Neuronal stem cell (in vitro differentiated cells): Measurements from ENCODE around the gene FAM3B.

ENCODE experiments used
- DNase-seq: peaks from one replicate; pipeline ENCODE4 v3.0.0-alpha.2; 2013; ENCODE audit warnings: low spot score
- H2AFZ ChIP-seq: one replicate; pipeline ENCODE4 v1.6.1; 2013; ENCODE audit warnings: mild to moderate bottlenecking, low read length, inconsistent platforms
- H2AK5ac ChIP-seq: 2 replicates; pipeline ENCODE4 v1.6.1; 2013; ENCODE audit warnings: low read depth, mild to moderate bottlenecking, inconsistent platforms, low read length, moderate library complexity, mixed read lengths
- H2BK120ac ChIP-seq: 2 replicates; pipeline ENCODE4 v1.6.1; 2013; ENCODE audit warnings: low read depth, mild to moderate bottlenecking, inconsistent platforms, low read length, moderate library complexity, mixed read lengths
- H2BK12ac ChIP-seq: one replicate; pipeline ENCODE4 v1.6.1; 2013; ENCODE audit warnings: low read length, inconsistent platforms
- H2BK15ac ChIP-seq: 2 replicates; pipeline ENCODE4 v1.6.1; 2013; ENCODE audit warnings: mild to moderate bottlenecking, low read length, inconsistent platforms, mixed read lengths
- H2BK5ac ChIP-seq: one replicate; pipeline ENCODE4 v1.6.1; 2013; ENCODE audit warnings: inconsistent platforms, mild to moderate bottlenecking, low read length, moderate library complexity
- H3K14ac ChIP-seq: one replicate; pipeline ENCODE4 v1.6.1; 2013; ENCODE audit warnings: low read length, inconsistent platforms
- H3K18ac ChIP-seq: 2 replicates; pipeline ENCODE4 v1.6.1; 2013; ENCODE audit warnings: low read length, inconsistent platforms
- H3K23ac ChIP-seq: 2 replicates; pipeline ENCODE4 v1.6.1; 2013; ENCODE audit warnings: low read depth, mild to moderate bottlenecking, mixed read lengths, low read length, inconsistent platforms; ENCODE audit not compliant: poor library complexity
- H3K27ac ChIP-seq: replicated peaks from 3 replicates; pipeline ENCODE4 v1.5.1; 2013; ENCODE audit warnings: low read length, inconsistent platforms
- H3K27me3 ChIP-seq, 3 experiments: 2 replicates each; pipeline ENCODE4 v1.6.1; 2013; ENCODE audit warnings: low read length in 3 of 3, mild to moderate bottlenecking in 2 of 3, inconsistent platforms in 1 of 3, low read depth in 1 of 3, mixed read lengths in 1 of 3, moderate library complexity in 1 of 3; ENCODE audit not compliant: control insufficient read depth in 3 of 3, insufficient read depth in 3 of 3
- H3K36me3 ChIP-seq, 2 donors: replicated peaks in 1 of 2; 2 replicates each; pipeline ENCODE4 v1.6.1; 2013; ENCODE audit warnings: low read length in 2 of 2; ENCODE audit not compliant: control insufficient read depth in 2 of 2, insufficient read depth in 2 of 2
- H3K4ac ChIP-seq: 2 replicates; pipeline ENCODE4 v1.6.1; 2013; ENCODE audit warnings: inconsistent platforms, mild to moderate bottlenecking, low read length, moderate library complexity
- H3K4me1 ChIP-seq, 2 donors: 1 replicate in 1 of 2; 2 replicates in 1 of 2; pipeline ENCODE4 v1.6.1; 2013; ENCODE audit warnings: low read length in 2 of 2, low read depth in 1 of 2; ENCODE audit not compliant: control insufficient read depth in 2 of 2, insufficient read depth in 1 of 2
- H3K4me2 ChIP-seq: one replicate; pipeline ENCODE4 v1.6.1; 2013; ENCODE audit warnings: mild to moderate bottlenecking, low read length, inconsistent platforms; ENCODE audit not compliant: insufficient read depth, poor library complexity, severe bottlenecking
- H3K4me3 ChIP-seq, 2 donors: 2 replicates each; pipeline ENCODE4 v1.5.1; 2013; ENCODE audit warnings: low read length in 2 of 2, mild to moderate bottlenecking in 2 of 2, inconsistent platforms in 1 of 2, moderate library complexity in 1 of 2
- H3K79me1 ChIP-seq: one replicate; pipeline ENCODE4 v1.6.1; 2013; ENCODE audit warnings: low read depth, mild to moderate bottlenecking, inconsistent platforms, low read length, moderate library complexity
- H3K9ac ChIP-seq: one replicate; pipeline ENCODE4 v1.6.1; 2013; ENCODE audit warnings: mild to moderate bottlenecking, low read depth, low read length, inconsistent platforms; ENCODE audit not compliant: poor library complexity
- H3K9me3 ChIP-seq, 2 donors: replicated peaks in 1 of 2; 2 replicates each; pipeline versions ENCODE3 to v1.6.1; 2013; ENCODE audit warnings: low read length in 2 of 2, mild to moderate bottlenecking in 2 of 2, inconsistent platforms in 1 of 2, low read depth in 1 of 2, mixed read lengths in 1 of 2, moderate library complexity in 1 of 2; ENCODE audit not compliant: control insufficient read depth in 2 of 2, insufficient read depth in 1 of 2
- H4K8ac ChIP-seq: one replicate; pipeline ENCODE4 v1.6.1; 2013; ENCODE audit warnings: low read depth, mild to moderate bottlenecking, inconsistent platforms, low read length, moderate library complexity
- H4K91ac ChIP-seq: one replicate; pipeline ENCODE4 v1.6.1; 2013; ENCODE audit warnings: low read length, low read depth, mild to moderate bottlenecking, inconsistent platforms; ENCODE audit not compliant: poor library complexity
- WGBS, 2 donors: extraction: QIAGEN DNeasy Blood & Tissue Kit; methylation state at CpG; one replicate each; pipeline ENCODE4 v1.1.7; 2013; ENCODE audit warnings: missing lambda C conversion rate in 2 of 2, mixed read lengths in 1 of 2; ENCODE audit not compliant: insufficient read length in 2 of 2, insufficient replicate concordance in 1 of 2; ENCODE audit errors: extremely low coverage in 2 of 2; 5-methylcytosine and 5-hydroxymethylcytosine counted together

FAM3B gene

DNA sequence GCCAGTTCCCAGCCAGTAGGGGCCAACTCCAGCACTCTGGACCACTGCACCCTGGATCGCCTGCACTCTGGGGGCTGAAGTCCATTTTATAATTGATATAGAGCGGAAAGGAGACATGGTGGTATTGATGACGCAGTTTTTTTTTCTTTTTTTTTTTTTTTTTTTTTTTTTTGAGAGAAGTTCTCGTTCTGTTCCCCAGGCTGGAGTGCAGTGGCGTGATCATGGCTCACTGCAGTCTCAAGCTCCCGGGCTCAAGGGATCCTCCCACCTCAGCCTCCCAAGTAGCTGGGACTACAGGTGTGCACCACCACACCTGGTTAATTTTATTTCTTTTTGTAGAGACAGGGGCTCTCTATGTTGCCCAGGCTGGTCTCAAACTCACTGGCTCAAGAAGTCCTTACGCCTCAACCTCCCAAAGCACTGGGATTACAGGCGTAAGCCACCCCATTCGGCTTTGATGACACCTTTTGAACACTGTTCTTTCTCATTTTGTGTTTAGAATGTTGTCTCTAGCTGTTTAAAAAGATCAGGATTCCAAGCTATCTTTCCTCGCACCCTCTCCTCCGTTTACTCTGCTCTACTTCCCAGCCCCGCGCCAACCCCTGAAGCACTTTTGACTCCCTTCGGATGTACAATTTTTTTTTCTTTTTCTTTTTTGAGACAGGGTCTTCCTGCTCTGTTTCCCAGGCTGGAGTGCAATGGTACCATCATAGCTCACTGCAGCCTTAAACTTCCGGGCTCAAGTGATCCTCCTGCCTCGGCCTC, 46.2 kb downstream of the FAM3B start:
- Histone ChIP-seq H3K9ac (no peak overlapping the region), H3K36me3 (no peaks in the 10 kb centered on the region), H3K4me1 (peaks cover 0 to 2% of the 10 kb centered on the region in 2 donors), H2BK15ac (no peak overlapping the region), H3K4me3 (no peak overlapping the region), H4K91ac (no peak overlapping the region), H2BK120ac (no peak overlapping the region), H3K14ac (no peak overlapping the region), H2AFZ (no peak overlapping the region), H2BK12ac (no peak overlapping the region), H4K8ac (no peak overlapping the region), H3K4ac (no peak overlapping the region), H3K4me2 (no peak overlapping the region), H3K79me1 (no peaks in the 10 kb centered on the region), H2AK5ac (peak overlapping the region; percentile 36), H3K9me3 (no peaks in the 10 kb centered on the region), H3K27me3 (no peaks in the 10 kb centered on the region), H2BK5ac (no peak overlapping the region), H3K27ac (no peak overlapping the region), H3K23ac (no peak overlapping the region), H3K18ac (no peak overlapping the region)
- no peak for DNase-seq
- no CpG with 5 or more reads among the region's 16 CpGs for WGBS, 2 donors

DNA sequence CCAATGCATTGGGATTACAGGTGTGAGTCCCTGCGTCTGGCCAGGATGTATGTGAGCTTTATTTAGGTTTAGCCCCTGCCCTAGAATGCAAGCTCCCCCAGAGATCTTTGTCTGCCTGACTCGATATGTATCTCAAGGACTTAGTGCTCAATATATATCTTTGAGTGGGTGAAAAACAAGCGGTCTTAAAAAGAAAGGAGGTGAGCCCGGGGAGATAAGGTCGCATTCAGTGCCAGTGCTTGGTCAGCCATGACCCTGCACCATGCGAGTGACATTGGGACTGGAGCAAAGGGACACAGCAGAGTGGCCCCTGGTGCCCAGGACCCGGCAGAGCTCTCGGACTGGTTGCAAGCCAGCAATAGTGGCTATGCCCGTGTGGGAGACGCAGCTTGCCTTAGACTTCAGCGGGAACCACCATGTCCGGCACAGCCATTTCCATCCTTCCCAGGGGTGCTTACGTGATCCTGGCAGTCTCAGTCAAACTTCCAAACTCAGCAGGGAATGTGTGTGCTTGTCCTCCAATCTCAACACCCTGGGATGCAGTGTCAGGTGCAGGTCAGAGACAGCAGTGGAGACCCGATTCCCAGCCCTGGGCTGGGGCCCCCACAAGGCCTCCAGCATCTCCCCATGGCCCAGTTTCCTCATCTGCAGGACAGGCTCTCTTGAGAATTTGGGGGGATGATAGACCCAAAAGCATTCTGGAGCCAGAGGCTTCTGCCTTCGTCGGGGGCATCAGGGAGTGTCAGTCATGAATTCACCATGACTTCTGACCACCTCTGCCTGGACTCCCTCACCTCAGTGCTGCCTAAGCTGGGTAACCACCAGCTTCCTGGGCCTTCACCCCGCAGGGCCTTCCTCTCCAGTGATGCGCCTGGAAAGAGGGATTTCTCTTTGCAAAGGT, 47.0 kb downstream of the FAM3B start:
- H3K4me1 ChIP-seq: peaks cover 0 to 2% of the 10 kb centered on the region in 2 donors
- H2BK15ac ChIP-seq: no peak overlapping the region
- no peak overlapping the region for H2BK12ac ChIP-seq
- no peaks in the 10 kb centered on the region for H3K79me1 ChIP-seq
- H2AFZ ChIP-seq: no peak overlapping the region
- no peak overlapping the region for H3K9ac ChIP-seq
- no peak overlapping the region for H3K4me2 ChIP-seq
- no peak for DNase-seq
- no peak overlapping the region for H2BK5ac ChIP-seq
- no peak overlapping the region for H2AK5ac ChIP-seq
- no peak overlapping the region for H3K18ac ChIP-seq
- WGBS, 2 donors: no CpG with 5 or more reads among the region's 18 CpGs
- H3K23ac ChIP-seq: no peak overlapping the region
- peaks cover 0 to 6% (median 0%) of the 10 kb centered on the region in 3 experiments for H3K27me3 ChIP-seq
- no peak overlapping the region for H4K91ac ChIP-seq
- H3K14ac ChIP-seq: no peak overlapping the region
- no peak overlapping the region for H3K27ac ChIP-seq
- H3K4ac ChIP-seq: no peak overlapping the region
- no peak overlapping the region for H3K4me3 ChIP-seq
- H4K8ac ChIP-seq: no peak overlapping the region
- H3K9me3 ChIP-seq: no peaks in the 10 kb centered on the region
- no peaks in the 10 kb centered on the region for H3K36me3 ChIP-seq
- no peak overlapping the region for H2BK120ac ChIP-seq

DNA sequence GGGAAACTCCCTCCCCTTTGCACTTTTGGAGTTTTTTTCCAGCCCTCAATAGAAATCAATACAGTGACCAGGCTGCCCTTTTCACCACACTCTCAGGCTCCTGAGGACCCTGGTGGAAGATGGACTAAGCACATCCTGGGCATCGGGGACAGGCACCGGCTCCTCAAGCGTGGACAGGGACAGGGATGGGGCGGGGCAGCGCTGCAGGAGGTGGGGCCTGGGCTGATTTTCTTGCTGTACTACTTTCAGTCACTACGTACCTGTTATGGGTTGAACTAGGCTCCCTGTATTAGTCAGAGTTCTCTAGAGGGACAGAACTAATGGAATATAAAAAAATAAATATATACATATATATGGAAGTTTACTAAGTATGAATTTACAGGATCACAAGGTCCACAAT, 47.7 kb downstream of the FAM3B start:
- Histone ChIP-seq H3K27me3 (peaks cover 0 to 13% (median 0%) of the 10 kb centered on the region in 3 experiments), H3K4me2 (no peak overlapping the region), H4K8ac (no peak overlapping the region), H2BK15ac (no peak overlapping the region), H2BK5ac (no peak overlapping the region), H3K79me1 (no peaks in the 10 kb centered on the region), H3K27ac (no peak overlapping the region), H2AFZ (no peak overlapping the region), H2BK120ac (no peak overlapping the region), H4K91ac (no peak overlapping the region), H3K4me3 (no peak overlapping the region), H2AK5ac (no peak overlapping the region), H2BK12ac (no peak overlapping the region), H3K4me1 (peaks cover 0 to 3% of the 10 kb centered on the region in 2 donors), H3K36me3 (no peaks in the 10 kb centered on the region), H3K18ac (no peak overlapping the region), H3K4ac (no peak overlapping the region), H3K14ac (no peak overlapping the region), H3K23ac (no peak overlapping the region), H3K9me3 (no peaks in the 10 kb centered on the region), H3K9ac (no peak overlapping the region)
- no peak for DNase-seq
- no CpG with 5 or more reads among the region's 6 CpGs for WGBS, 2 donors
